Measurements from ENCODE around the gene ZBTB20. TPM values are rescaled to one million over a fixed set of nuclear protein-coding genes. Genes with fewer than 3 reads are reported as not detected.

ZBTB20 gene
- total and polyA plus RNA-seq, 8 donors: 0.15 to 149 (median 38.5) TPM

GRCh38 chr3:114958930-114959329 lies 188.2 kb downstream of the ZBTB20 start:
- H3K4me1 ChIP-seq: peaks cover 0 to 6% (median 0%) of the 10 kb centered on the region in 4 donors
- TF ChIP-seq EP300 (IDR thresholded peaks at IDR 0.05) (no peak), POLR2A (IDR thresholded peaks at IDR 0.05) (no peak), POLR2AphosphoS5 (IDR thresholded peaks at IDR 0.05) (no peak)
- TF ChIP-seq, protein P1, sequence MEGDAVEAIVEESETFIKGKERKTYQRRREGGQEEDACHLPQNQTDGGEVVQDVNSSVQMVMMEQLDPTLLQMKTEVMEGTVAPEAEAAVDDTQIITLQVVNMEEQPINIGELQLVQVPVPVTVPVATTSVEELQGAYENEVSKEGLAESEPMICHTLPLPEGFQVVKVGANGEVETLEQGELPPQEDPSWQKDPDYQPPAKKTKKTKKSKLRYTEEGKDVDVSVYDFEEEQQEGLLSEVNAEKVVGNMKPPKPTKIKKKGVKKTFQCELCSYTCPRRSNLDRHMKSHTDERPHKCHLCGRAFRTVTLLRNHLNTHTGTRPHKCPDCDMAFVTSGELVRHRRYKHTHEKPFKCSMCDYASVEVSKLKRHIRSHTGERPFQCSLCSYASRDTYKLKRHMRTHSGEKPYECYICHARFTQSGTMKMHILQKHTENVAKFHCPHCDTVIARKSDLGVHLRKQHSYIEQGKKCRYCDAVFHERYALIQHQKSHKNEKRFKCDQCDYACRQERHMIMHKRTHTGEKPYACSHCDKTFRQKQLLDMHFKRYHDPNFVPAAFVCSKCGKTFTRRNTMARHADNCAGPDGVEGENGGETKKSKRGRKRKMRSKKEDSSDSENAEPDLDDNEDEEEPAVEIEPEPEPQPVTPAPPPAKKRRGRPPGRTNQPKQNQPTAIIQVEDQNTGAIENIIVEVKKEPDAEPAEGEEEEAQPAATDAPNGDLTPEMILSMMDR (IDR thresholded peaks at IDR 0.05): no peak
- H3K9me3 ChIP-seq: peaks cover 0 to 10% (median 2%) of the 10 kb centered on the region in 4 donors
- H3K36me3 ChIP-seq: peaks cover 0 to 11% (median 5%) of the 10 kb centered on the region in 4 donors
- H3K4me3 ChIP-seq: no peak overlapping the region
- H3K27ac ChIP-seq: no peak overlapping the region
- intact Hi-C loops (cut with DNase I; ENCODE audit: low total_unique reads): no loop called here
- no peak for DNase-seq
- no peaks in the 10 kb centered on the region for H3K27me3 ChIP-seq

GRCh38 chr3:114953800-114954199 lies 193.3 kb downstream of the ZBTB20 start:
- 90 to 98% (median 96%) methylated on average over 1 of the region's 1 CpG for WGBS, 5 donors
- Histone ChIP-seq H3K4me3 (no peak overlapping the region), H3K4me1 (no peaks in the 10 kb centered on the region), H3K36me3 (peaks cover 0 to 16% (median 5%) of the 10 kb centered on the region in 4 donors), H3K27me3 (no peaks in the 10 kb centered on the region), H3K9me3 (peaks cover 0 to 30% (median 10%) of the 10 kb centered on the region in 4 donors), H3K27ac (no peak overlapping the region)
- DNase-seq: no peak
- TF ChIP-seq EP300 (IDR thresholded peaks at IDR 0.05): no peak
- TF ChIP-seq, protein P1 (IDR thresholded peaks at IDR 0.05): no peak
- no peak for TF ChIP-seq POLR2A (IDR thresholded peaks at IDR 0.05)
- TF ChIP-seq POLR2AphosphoS5 (IDR thresholded peaks at IDR 0.05): no peak
- intact Hi-C loops (cut with DNase I; ENCODE audit: low total_unique reads): no loop called here

GRCh38 chr3:114953215-114953799 lies 193.8 kb downstream of the ZBTB20 start:
- intact Hi-C loops (cut with DNase I; ENCODE audit: low total_unique reads): no loop called here
- no peak overlapping the region for H3K4me3 ChIP-seq
- WGBS, 5 donors: 63 to 67% (median 65%) methylated on average over 3 of the region's 3 CpGs
- no peak for DNase-seq
- no peaks in the 10 kb centered on the region for H3K4me1 ChIP-seq
- H3K27me3 ChIP-seq: no peaks in the 10 kb centered on the region
- H3K36me3 ChIP-seq: peaks cover 0 to 16% (median 5%) of the 10 kb centered on the region in 4 donors
- no peak overlapping the region for H3K27ac ChIP-seq
- peaks cover 0 to 30% (median 10%) of the 10 kb centered on the region in 4 donors for H3K9me3 ChIP-seq
- TF ChIP-seq POLR2AphosphoS5 (IDR thresholded peaks at IDR 0.05): no peak
- TF ChIP-seq, protein P1 (IDR thresholded peaks at IDR 0.05): no peak
- TF ChIP-seq POLR2A (IDR thresholded peaks at IDR 0.05): no peak
- no peak for TF ChIP-seq EP300 (IDR thresholded peaks at IDR 0.05)

GRCh38 chr3:114942773-114943172 lies 204.3 kb downstream of the ZBTB20 start:
- TF ChIP-seq, protein P1 (IDR thresholded peaks at IDR 0.05): no peak
- TF ChIP-seq POLR2AphosphoS5 (IDR thresholded peaks at IDR 0.05): no peak
- no peak for TF ChIP-seq EP300 (IDR thresholded peaks at IDR 0.05)
- no peak for TF ChIP-seq POLR2A (IDR thresholded peaks at IDR 0.05)
- Histone ChIP-seq H3K4me3 (no peak overlapping the region), H3K36me3 (no peaks in the 10 kb centered on the region), H3K4me1 (peaks cover 0 to 11% (median 1%) of the 10 kb centered on the region in 4 donors), H3K9me3 (no peaks in the 10 kb centered on the region), H3K27me3 (no peaks in the 10 kb centered on the region), H3K27ac (no peak overlapping the region)
- DNase-seq: no peak
- intact Hi-C loops (cut with DNase I; ENCODE audit: low total_unique reads): no loop called here
- WGBS, 5 donors: 87 to 93% (median 91%) methylated on average over 2 of the region's 2 CpGs

Measured in stomach (tissue), 9 donors.